ENCODE measurements around the gene AGBL5.

The AGBL5 gene

GRCh38 chr2:27077231-27077630 lies 25.8 kb downstream of the AGBL5 start:
- no peak for DNase-seq (ENCODE audit: low read depth in 2 of 2)

- no peak for DNase-seq (ENCODE audit: low read depth in 2 of 2)
These were observed 27.1 kb downstream of the AGBL5 start, which contains the start of gene EMILIN1 for GRCh38 chr2:27078267-27079194. Gene EMILIN1 (plus strand): TSS chr2:27078615. CDS start chr2:27079066, 451 bp downstream.

- no peak for DNase-seq (ENCODE audit: low read depth in 2 of 2)
These were observed 28.0 kb downstream of the AGBL5 start for GRCh38 chr2:27079233-27080139.

- DNase-seq (ENCODE audit: low read depth in 2 of 2), result no peak
These were observed 28.6 kb downstream of the AGBL5 start for GRCh38 chr2:27080140-27080469.

GRCh38 chr2:27080603-27080936 lies 29.1 kb downstream of the AGBL5 start:
- no peak for DNase-seq (ENCODE audit: low read depth in 2 of 2)

- DNase-seq (ENCODE audit: low read depth in 2 of 2), result no peak
These were observed 30.7 kb downstream of the AGBL5 start for GRCh38 chr2:27081984-27082772.

GRCh38 chr2:27082773-27083409 lies 31.4 kb downstream of the AGBL5 start:
- DNase-seq (ENCODE audit: low read depth in 2 of 2), result no peak

- DNase-seq (ENCODE audit: low read depth in 2 of 2), result no peak
These were observed 32.2 kb downstream of the AGBL5 start for GRCh38 chr2:27083410-27084296.

- DNase-seq (ENCODE audit: low read depth in 2 of 2), result no peak
These were observed 33.0 kb downstream of the AGBL5 start for GRCh38 chr2:27084297-27085061.

GRCh38 chr2:27085062-27085672 lies 33.7 kb downstream of the AGBL5 start:
- no peak for DNase-seq (ENCODE audit: low read depth in 2 of 2)

- peak; percentile 24 to 30 for DNase-seq (ENCODE audit: low read depth in 2 of 2)
These were observed 34.2 kb downstream of the AGBL5 start for GRCh38 chr2:27085673-27086089.

- peak; percentile 93 to 97 for DNase-seq (ENCODE audit: low read depth in 2 of 2)
These were observed 34.7 kb downstream of the AGBL5 start for GRCh38 chr2:27086090-27086723.

GRCh38 chr2:27086724-27087593 lies 35.5 kb downstream of the AGBL5 start, which contains the start of gene KHK:
Gene KHK (plus strand): TSS chr2:27086772. CDS start chr2:27087260, 488 bp downstream.
- no peak for DNase-seq (ENCODE audit: low read depth in 2 of 2)

- DNase-seq (ENCODE audit: low read depth in 2 of 2), result no peak
These were observed 36.4 kb downstream of the AGBL5 start for GRCh38 chr2:27087823-27088410.

- no peak for DNase-seq (ENCODE audit: low read depth in 2 of 2)
These were observed 37.2 kb downstream of the AGBL5 start for GRCh38 chr2:27088634-27089033.

GRCh38 chr2:27089111-27089954 lies 37.9 kb downstream of the AGBL5 start:
- DNase-seq (ENCODE audit: low read depth in 2 of 2), result no peak
